Keratinocyte (primary cell): ENCODE measurements around the gene OR2AE1. TPM values are rescaled to one million over a fixed set of nuclear protein-coding genes. Genes with fewer than 3 reads are reported as not detected.
"Not testable (repeated sequence)": the region's sequence is repeated elsewhere in the genome, so short reads cannot be mapped to it uniquely, and the experiment has no call there.

Experiments
- DNase-seq: peaks from one replicate; pipeline ENCODE4 v3.0.0-alpha.2; 2011; ENCODE audit warnings: low read depth, missing footprints, low spot score
- FAIRE-seq: peaks from 2 replicates; lab custom pipeline; 2011; peaks lifted over from hg19 to GRCh38; lab: Jason Lieb, UNC
- H2AFZ ChIP-seq: 2 replicates; pipeline ENCODE4 v1.6.0; 2012; ENCODE audit warnings: low read length, control low read depth, inconsistent platforms; ENCODE audit not compliant: control insufficient read depth
- H3K27ac ChIP-seq: 2 replicates; pipeline ENCODE4 v1.5.1; 2011; ENCODE audit warnings: low read length; ENCODE audit not compliant: control insufficient read depth, insufficient read depth
- H3K27me3 ChIP-seq: 3 replicates; pipeline ENCODE4 v1.6.0; 2011; ENCODE audit warnings: low read length; ENCODE audit not compliant: control insufficient read depth, insufficient read depth; ENCODE audit errors: extremely low read depth
- H3K36me3 ChIP-seq, 2 experiments: 2 replicates in 1 of 2; 3 replicates in 1 of 2; pipeline ENCODE4 v1.5.1; 2011; ENCODE audit warnings: low read length in 2 of 2, mild to moderate bottlenecking in 1 of 2; ENCODE audit not compliant: control insufficient read depth in 2 of 2, insufficient read depth in 2 of 2; ENCODE audit errors: extremely low read depth in 1 of 2
- H3K4me1 ChIP-seq: 3 replicates; pipeline ENCODE4 v1.5.1; 2011; ENCODE audit warnings: low read length; ENCODE audit not compliant: control insufficient read depth, insufficient read depth; ENCODE audit errors: extremely low read depth
- H3K4me2 ChIP-seq: 3 replicates; pipeline ENCODE4 v1.6.0; 2011; ENCODE audit warnings: low read depth, low read length; ENCODE audit not compliant: control insufficient read depth, insufficient read depth; ENCODE audit errors: extremely low read depth
- H3K4me3 ChIP-seq, 3 experiments: fragments of 200-600 bp in 1 of 3; sonication (generic) in 1 of 3; 2 replicates in 2 of 3; 3 replicates in 1 of 3; pipeline ENCODE4 v1.5.1; 2011 to 2016; ENCODE audit warnings: low read length in 3 of 3, mild to moderate bottlenecking in 3 of 3, control low read depth in 2 of 3, inconsistent platforms in 1 of 3, low read depth in 1 of 3, mixed read lengths in 1 of 3, mixed run types in 1 of 3, moderate library complexity in 1 of 3; ENCODE audit not compliant: control insufficient read depth in 2 of 3, insufficient read depth in 2 of 3; ENCODE audit errors: extremely low read depth in 1 of 3
- H3K79me2 ChIP-seq: 2 replicates; pipeline ENCODE4 v1.6.0; 2012; ENCODE audit warnings: low read length; ENCODE audit not compliant: control insufficient read depth, insufficient read depth
- H3K9ac ChIP-seq: 3 replicates; pipeline ENCODE4 v1.6.0; 2011; ENCODE audit warnings: low read length; ENCODE audit not compliant: control insufficient read depth, insufficient read depth; ENCODE audit errors: extremely low read depth
- H3K9me1 ChIP-seq: 3 replicates; pipeline ENCODE4 v1.6.0; 2011; ENCODE audit warnings: low read length; ENCODE audit not compliant: control insufficient read depth, insufficient read depth; ENCODE audit errors: extremely low read depth
- H3K9me3 ChIP-seq: 2 replicates; pipeline ENCODE4 v1.5.1; 2012; ENCODE audit warnings: low read depth, low read length; ENCODE audit not compliant: control insufficient read depth
- H4K20me1 ChIP-seq: 3 replicates; pipeline ENCODE4 v1.6.0; 2011; ENCODE audit warnings: low read length; ENCODE audit not compliant: control insufficient read depth, insufficient read depth; ENCODE audit errors: extremely low read depth
- CTCF ChIP-seq, 3 experiments: IDR thresholded peaks in 1 of 3; conservative IDR thresholded peaks in 1 of 3; optimal IDR thresholded peaks in 1 of 3; 2 replicates in 2 of 3; 3 replicates in 1 of 3; pipeline versions ENCODE3 to v1.5.1; 2011; ENCODE audit warnings: low read length in 3 of 3, mild to moderate bottlenecking in 3 of 3, moderate library complexity in 2 of 3, control low read depth in 1 of 3, inconsistent platforms in 1 of 3; ENCODE audit not compliant: insufficient read depth in 2 of 3; ENCODE audit errors: extremely low read depth in 1 of 3
- EZH2 ChIP-seq: IDR thresholded peaks from one replicate; pipeline ENCODE4 v1.6.1; 2012; ENCODE audit warnings: inconsistent platforms, mild to moderate bottlenecking, low read length, moderate library complexity
- dilution Hi-C: fragments of 300-500 bp; cut with MboI; formaldehyde crosslinking; loops from one replicate; pipeline ENCODE4 v1.7.0; 2020; ENCODE audit warnings: low sequenced_read_pairs; ENCODE audit not compliant: extremely low pct_ligation_motif_present
- polyA plus RNA-seq, 5 experiments: library from polyadenylated mRNA; depleted of rRNA in 3 of 5; stranded (reverse) in 3 of 5; stranded (forward) in 1 of 5; unstranded in 1 of 5; fragments of >200 nt; gene quantifications; 1 replicate in 1 of 5; 2 replicates in 3 of 5; 3 replicates in 1 of 5; pipeline versions ENCODE4 v1.2.1 to v1.2.3, GENCODE V29; 2011 to 2012; ENCODE audit warnings: missing spikeins in 2 of 5, low read depth in 1 of 5, low replicate concordance in 1 of 5

OR2AE1 gene
- polyA plus RNA-seq, 1 donor (not counting 4 experiments of a cell fraction or from before 2014, with no cell fraction given): not detected

DNA sequence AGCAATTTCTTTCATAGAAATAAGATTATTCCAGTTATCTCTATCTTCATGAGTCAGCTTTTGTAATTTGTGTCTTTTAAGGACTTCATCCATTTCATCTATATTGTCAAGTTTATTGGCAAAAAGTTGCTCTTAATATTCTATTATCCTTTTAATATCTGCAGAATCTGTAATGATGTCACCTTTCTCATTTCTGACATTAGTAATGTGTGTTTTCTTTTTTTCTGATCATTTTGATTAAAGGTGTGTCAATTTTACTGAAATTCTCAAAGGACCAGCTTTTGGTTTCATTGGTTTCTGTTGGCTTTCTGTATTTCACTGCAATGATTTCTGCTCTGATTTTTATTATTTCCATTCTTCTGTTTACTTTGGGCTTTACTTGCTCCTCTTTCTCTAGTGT, 17.9 kb upstream of the OR2AE1 start:
- no peaks in the 10 kb centered on the region for H3K4me1 ChIP-seq
- FAIRE-seq (no peak), DNase-seq (no peak)
- no peak overlapping the region for H3K4me2 ChIP-seq
- dilution Hi-C loops: no loop called here
- H3K27ac ChIP-seq: no peak overlapping the region
- H2AFZ ChIP-seq: no peak overlapping the region
- H3K9me3 ChIP-seq: no peaks in the 10 kb centered on the region
- H3K27me3 ChIP-seq: no peaks in the 10 kb centered on the region
- no peaks in the 10 kb centered on the region for H4K20me1 ChIP-seq
- no peaks in the 10 kb centered on the region for H3K79me2 ChIP-seq
- H3K4me3 ChIP-seq: no peak overlapping the region
- no peak for TF ChIP-seq CTCF (optimal IDR thresholded peaks at IDR 0.05 in 1 of 3, IDR thresholded peaks at IDR 0.05 in 1 of 3, conservative IDR thresholded peaks at IDR 0.05 in 1 of 3; ENCODE audit: extremely low read depth in 1 of 3, insufficient read depth in 2 of 3, low read length in 3 of 3)
- TF ChIP-seq EZH2: no peak
- H3K9ac ChIP-seq: no peak overlapping the region
- H3K9me1 ChIP-seq: peaks cover 2% of the 10 kb centered on the region
- H3K36me3 ChIP-seq: peaks cover 1 to 7% of the 10 kb centered on the region in 2 experiments

DNA sequence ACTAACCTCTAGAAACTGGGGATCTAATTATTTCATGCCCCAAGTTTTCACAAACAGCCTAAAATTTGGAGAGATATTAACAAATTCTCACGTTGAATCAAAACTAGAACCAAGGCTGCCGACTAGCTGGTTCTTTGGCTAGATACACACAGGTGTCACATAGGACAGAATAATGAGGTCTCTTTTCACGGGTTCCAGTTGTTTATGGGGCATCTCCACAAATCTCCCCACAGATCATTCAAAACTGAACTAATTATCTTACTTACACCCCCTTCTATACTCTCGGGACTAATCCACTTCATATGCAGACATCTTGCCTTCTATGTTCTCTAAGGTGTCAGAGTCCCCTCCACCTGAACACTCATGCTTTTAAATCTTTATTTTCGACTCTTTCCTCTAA, 16.4 kb upstream of the OR2AE1 start:
- Histone ChIP-seq H4K20me1 (no peaks in the 10 kb centered on the region), H3K9me3 (no peaks in the 10 kb centered on the region), H3K36me3 (peaks cover 1 to 7% of the 10 kb centered on the region in 2 experiments), H2AFZ (no peak overlapping the region), H3K79me2 (no peaks in the 10 kb centered on the region), H3K4me3 (no peak overlapping the region), H3K9me1 (peaks cover 2% of the 10 kb centered on the region), H3K4me2 (no peak overlapping the region), H3K4me1 (no peaks in the 10 kb centered on the region), H3K27me3 (no peaks in the 10 kb centered on the region), H3K9ac (no peak overlapping the region), H3K27ac (no peak overlapping the region)
- TF ChIP-seq CTCF (optimal IDR thresholded peaks at IDR 0.05 in 1 of 3, IDR thresholded peaks at IDR 0.05 in 1 of 3, conservative IDR thresholded peaks at IDR 0.05 in 1 of 3; ENCODE audit: extremely low read depth in 1 of 3, insufficient read depth in 2 of 3, low read length in 3 of 3) (no peak), EZH2 (no peak)
- no peak for FAIRE-seq
- dilution Hi-C loops: no loop called here
- DNase-seq: no peak

DNA sequence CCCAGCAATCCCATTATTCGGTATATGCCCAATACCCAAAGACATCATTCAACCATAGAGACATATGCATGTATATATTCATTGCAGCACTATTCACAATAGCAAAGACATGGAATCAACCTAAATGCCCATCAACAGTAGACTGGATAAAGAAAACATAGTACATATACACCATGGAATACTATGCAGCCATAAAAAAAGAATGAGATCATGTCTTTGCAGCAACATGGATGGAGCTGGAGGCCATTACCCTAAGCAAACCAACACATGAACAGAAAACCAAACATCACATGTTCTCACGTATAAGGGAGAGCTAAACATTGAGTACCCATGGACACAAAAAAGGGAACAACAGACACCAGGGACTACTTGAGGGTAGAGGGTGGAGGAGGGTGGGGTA, 13.5 kb upstream of the OR2AE1 start:
- H3K4me2 ChIP-seq, H3K9ac ChIP-seq, H3K9me3 ChIP-seq, H3K4me1 ChIP-seq, H3K4me3 ChIP-seq, H3K79me2 ChIP-seq, H2AFZ ChIP-seq, H3K27me3 ChIP-seq, H3K36me3 ChIP-seq, H3K27ac ChIP-seq, H4K20me1 ChIP-seq, dilution Hi-C loops, H3K9me1 ChIP-seq, DNase-seq, FAIRE-seq: not testable (repeated sequence)

GRCh38 chr7:99888366-99888765, 11.5 kb upstream of the OR2AE1 start:
- H3K9me1 ChIP-seq, H3K27me3 ChIP-seq, H3K9ac ChIP-seq, H3K4me2 ChIP-seq, H3K79me2 ChIP-seq, H3K9me3 ChIP-seq, DNase-seq, H3K36me3 ChIP-seq, FAIRE-seq, dilution Hi-C loops, H3K27ac ChIP-seq, H2AFZ ChIP-seq, H3K4me3 ChIP-seq, H4K20me1 ChIP-seq, H3K4me1 ChIP-seq: not testable (repeated sequence)
